ENCODE results near the gene LIMK2. TPM values are rescaled to one million over a fixed set of nuclear protein-coding genes. Genes with fewer than 3 reads are reported as not detected.

The LIMK2 gene
- total and polyA plus RNA-seq, 10 of the 15 experiments (the other 5 are each of a cell fraction or from before 2014, with no cell fraction given), result 2.9 to 40.4 (median 26.7) TPM

DNA sequence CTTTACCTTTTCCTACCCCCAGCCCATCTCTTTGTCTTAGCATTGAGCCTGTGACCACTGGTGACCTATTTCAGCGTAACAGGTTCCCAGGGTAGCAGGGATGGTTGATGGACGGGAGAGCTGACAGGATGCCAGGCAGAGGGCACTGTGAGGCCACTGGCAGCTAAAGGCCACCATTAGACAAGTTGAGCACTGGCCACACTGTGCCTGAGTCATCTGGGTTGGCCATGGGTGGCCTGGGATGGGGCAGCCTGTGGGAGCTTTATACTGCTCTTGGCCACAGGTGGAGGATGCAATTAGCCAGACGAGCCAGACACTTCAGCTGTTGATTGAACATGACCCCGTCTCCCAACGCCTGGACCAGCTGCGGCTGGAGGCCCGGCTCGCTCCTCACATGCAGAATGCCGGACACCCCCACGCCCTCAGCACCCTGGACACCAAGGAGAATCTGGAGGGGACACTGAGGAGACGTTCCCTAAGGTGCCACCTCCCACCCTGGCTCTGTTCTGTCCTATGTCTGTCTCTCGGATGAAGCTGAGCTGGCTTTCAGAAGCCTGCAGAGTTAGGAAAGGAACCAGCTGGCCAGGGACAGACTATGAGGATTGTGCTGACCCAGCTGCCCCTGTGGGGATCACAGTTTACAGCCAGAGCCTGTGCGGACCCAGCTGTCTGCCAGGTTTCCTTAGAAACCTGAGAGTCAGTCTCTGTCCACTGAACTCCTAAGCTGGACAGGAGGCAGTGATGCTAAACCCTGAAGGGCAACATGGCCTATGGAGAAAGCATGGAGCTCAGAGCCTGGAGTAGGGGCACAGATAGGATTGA is 50.4 kb downstream of the LIMK2 start:
- in situ Hi-C loops (cut with MboI) (no loop called here), intact Hi-C loops (cut with micrococcal nuclease; ENCODE audit: unreplicated experiment) (no loop called here)
- FAIRE-seq (no peak), DNase-seq (ENCODE audit: low read depth, low spot score) (no peak), ATAC-seq (no peak)
- H2AFZ ChIP-seq (ENCODE audit: control insufficient read depth, low read depth, low read length), result no peak overlapping the region
- no peak overlapping the region for H3K27ac ChIP-seq (ENCODE audit: control insufficient read depth, insufficient read depth)
- ChIA-PET CTCF (interaction anchor here (0.7 to 0.8 kb wide), 2 partner anchors 10 to 11 kb away, joined by 3 read pairs; no protein-coding TSS in a partner anchor), POLR2A (interaction anchor here (0.6 kb wide), 1 partner anchor 29 kb away, joined by 3 read pairs; no protein-coding TSS in a partner anchor), RAD21 (ENCODE audit: unreplicated experiment) (no interaction called here), SMC1A (ENCODE audit: uncharacterized antibody, unreplicated experiment) (interaction anchor here (0.6 kb wide), 1 partner anchor 51 kb away, joined by 3 read pairs; no protein-coding TSS in a partner anchor)
- H3K9me3 ChIP-seq (replicated peaks; ENCODE audit: control insufficient read depth, insufficient read depth, low read length), result no peaks in the 10 kb centered on the region
- no peaks in the 10 kb centered on the region for H3K27me3 ChIP-seq (replicated peaks in 1 of 2; ENCODE audit: control insufficient read depth in 2 of 2, insufficient read depth in 2 of 2, low read length in 1 of 2)
- WGBS (ENCODE audit: insufficient coverage, insufficient replicate concordance, low lambda C conversion rate, missing lambda C conversion rate), result 98% methylated on average over 13 of the region's 13 CpGs
- no peak overlapping the region for H3K9ac ChIP-seq (ENCODE audit: control insufficient read depth, insufficient read depth, low read length)
- H3K36me3 ChIP-seq (ENCODE audit: control insufficient read depth in 2 of 2, insufficient read depth in 2 of 2, low read length in 1 of 2), result peaks cover 33 to 35% of the 10 kb centered on the region in 2 experiments
- no peaks in the 10 kb centered on the region for H4K20me1 ChIP-seq (ENCODE audit: control insufficient read depth, insufficient read depth)
- H3K4me3 ChIP-seq, result no peak overlapping the region
- TF ChIP-seq TBL1XR1 (IDR thresholded peaks at IDR 0.05; ENCODE audit: low read depth, low read length) (no peak), BMI1 (IDR thresholded peaks at IDR 0.05; ENCODE audit: borderline replicate concordance) (no peak), IKZF1 (conservative IDR thresholded peaks at IDR 0.05) (no peak), ZNF217 (IDR thresholded peaks at IDR 0.05) (no peak), POLR2AphosphoS5 (IDR thresholded peaks at IDR 0.05; ENCODE audit: low read length) (no peak), NR2C2 (IDR thresholded peaks at IDR 0.05; ENCODE audit: borderline replicate concordance, control insufficient read depth, insufficient read length, low read depth) (no peak), HDAC2 (IDR thresholded peaks at IDR 0.05) (no peak), JUNB (IDR thresholded peaks at IDR 0.05) (no peak), ZNF24 (IDR thresholded peaks at IDR 0.05) (no peak), TARDBP (IDR thresholded peaks at IDR 0.05; ENCODE audit: borderline replicate concordance) (no peak), NFXL1 (IDR thresholded peaks at IDR 0.05; ENCODE audit: borderline replicate concordance) (no peak)
- TF ChIP-seq, protein P1, sequence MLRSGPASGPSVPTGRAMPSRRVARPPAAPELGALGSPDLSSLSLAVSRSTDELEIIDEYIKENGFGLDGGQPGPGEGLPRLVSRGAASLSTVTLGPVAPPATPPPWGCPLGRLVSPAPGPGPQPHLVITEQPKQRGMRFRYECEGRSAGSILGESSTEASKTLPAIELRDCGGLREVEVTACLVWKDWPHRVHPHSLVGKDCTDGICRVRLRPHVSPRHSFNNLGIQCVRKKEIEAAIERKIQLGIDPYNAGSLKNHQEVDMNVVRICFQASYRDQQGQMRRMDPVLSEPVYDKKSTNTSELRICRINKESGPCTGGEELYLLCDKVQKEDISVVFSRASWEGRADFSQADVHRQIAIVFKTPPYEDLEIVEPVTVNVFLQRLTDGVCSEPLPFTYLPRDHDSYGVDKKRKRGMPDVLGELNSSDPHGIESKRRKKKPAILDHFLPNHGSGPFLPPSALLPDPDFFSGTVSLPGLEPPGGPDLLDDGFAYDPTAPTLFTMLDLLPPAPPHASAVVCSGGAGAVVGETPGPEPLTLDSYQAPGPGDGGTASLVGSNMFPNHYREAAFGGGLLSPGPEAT (IDR thresholded peaks at IDR 0.05; ENCODE audit: low read depth), result no peak
- H3K79me2 ChIP-seq (ENCODE audit: control insufficient read depth, insufficient read depth, low read length), result no peaks in the 10 kb centered on the region
- BruUV-seq (replicated peaks), result no TSS peak
- H3K4me1 ChIP-seq (ENCODE audit: control insufficient read depth, insufficient read depth, low read length), result no peaks in the 10 kb centered on the region
- no peak overlapping the region for H3K4me2 ChIP-seq (ENCODE audit: control insufficient read depth, insufficient read depth)

Measured in GM12878 (cell line).